Measurements from ENCODE around the gene KRT71. TPM values are rescaled to one million over a fixed set of nuclear protein-coding genes. Genes with fewer than 3 reads are reported as not detected.

Gene KRT71
- total RNA-seq, 1 donor from 2014 or later: not detected

DNA sequence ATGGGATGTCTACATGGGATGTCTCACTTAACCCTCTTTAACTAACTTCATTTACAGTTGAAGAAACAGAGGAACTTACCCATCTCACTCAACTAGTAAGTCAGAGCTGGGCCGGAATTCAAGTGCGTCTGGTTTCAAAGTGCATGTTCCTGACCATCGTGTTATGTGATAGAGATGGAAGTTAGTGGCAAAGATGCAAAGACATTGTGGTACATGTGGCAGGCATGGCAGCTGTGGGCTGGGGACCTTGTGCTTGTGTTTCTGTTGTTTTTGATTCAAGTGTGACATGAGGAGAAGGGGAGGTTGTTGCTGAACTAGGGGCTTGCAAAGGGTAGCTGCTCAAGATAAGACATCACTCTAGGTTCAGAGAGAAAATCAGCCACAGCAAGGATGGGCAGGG lies 23.0 kb upstream of the KRT71 start:
- DNase-seq (ENCODE audit: low read depth in 2 of 2): no peak

DNA sequence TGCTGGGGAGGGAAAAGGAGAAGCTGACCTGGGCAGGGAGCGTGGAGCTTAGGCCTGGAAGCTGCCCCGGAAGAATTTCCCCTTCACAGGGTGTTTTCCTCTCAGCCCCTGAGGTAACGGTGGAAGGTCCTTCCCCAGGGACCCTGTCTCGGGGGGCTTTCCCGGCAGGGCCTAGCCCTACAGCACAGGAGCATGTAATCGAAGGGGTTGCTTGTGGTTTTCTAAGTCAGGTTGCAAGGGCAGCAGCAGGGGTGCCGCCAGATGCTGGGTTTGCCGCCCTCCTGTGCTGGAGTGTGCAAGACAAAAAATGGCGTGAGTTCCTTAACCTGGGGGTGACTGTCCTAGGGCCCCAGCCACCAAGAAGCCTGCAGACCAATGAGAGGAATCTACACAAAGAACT lies 22.3 kb upstream of the KRT71 start:
- no peak for DNase-seq (ENCODE audit: low read depth in 2 of 2)

- no peak for DNase-seq (ENCODE audit: low read depth in 2 of 2)
These were observed 20.8 kb upstream of the KRT71 start, which contains the start of gene KRT74 for GRCh38 chr12:52573743-52574142. Gene KRT74, minus strand, starts transcription at chr12:52573843. Its CDS starts 66 bp downstream, at chr12:52573777.

DNA sequence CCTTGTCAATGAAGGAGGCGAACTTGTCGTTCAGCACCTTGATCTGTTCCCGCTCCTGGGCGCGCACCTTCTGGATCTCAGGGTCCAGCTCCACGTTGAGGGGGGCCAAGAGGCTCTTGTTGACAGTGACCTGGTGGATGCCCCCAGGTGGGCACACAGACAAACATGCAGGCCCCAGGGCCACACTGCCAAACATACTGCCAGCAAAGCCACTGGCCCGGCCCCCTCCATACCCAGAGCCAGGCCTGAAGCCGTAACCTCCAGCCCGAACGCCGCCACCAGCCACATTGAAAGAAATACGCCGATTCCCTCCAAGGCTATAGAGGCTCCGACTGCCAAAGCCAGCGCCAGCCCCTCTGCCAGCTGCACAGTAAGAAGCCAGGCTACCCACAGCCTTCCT lies 20.4 kb upstream of the KRT71 start:
- DNase-seq (ENCODE audit: low read depth in 2 of 2): no peak

DNA sequence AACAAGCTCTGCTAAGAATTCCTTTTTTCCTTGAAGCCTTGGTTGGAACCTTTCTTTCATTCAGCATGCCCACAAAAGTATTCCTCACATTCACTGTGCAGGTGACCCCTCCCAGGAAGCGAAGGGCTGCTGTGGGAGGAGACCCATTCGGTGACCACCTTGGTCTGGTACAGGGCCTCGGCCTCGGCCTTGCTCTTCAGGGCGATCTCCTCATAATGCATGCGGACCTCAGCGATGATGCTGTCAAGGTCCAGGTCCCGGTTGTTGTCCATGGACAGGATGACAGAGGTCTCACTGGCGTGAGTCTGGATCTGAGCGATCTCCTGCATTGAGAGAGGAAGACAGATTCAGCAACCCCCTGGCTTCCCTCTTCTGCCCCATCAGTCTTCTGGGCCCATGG lies 17.6 kb upstream of the KRT71 start:
- no peak for DNase-seq (ENCODE audit: low read depth in 2 of 2)

DNA sequence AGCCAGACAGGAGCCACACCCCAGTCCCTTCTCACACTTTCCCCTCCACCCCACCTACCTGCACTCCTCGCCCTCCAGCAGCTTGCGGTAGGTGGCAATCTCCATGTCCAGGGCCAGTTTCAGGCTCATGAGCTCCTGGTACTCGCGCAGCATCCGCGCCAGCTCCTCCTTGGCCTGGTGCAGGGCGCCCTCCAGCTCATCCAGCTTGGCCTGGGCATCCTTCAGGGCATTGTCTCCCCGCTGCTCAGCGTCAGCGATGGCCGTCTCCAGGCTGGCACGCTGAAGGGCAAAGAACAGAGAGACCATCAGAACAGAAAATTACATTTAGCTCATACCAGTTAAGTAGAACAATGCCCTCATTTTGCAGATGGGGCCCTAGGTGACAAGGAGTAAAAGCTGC lies 15.2 kb upstream of the KRT71 start:
- DNase-seq (ENCODE audit: low read depth in 2 of 2): no peak

DNA sequence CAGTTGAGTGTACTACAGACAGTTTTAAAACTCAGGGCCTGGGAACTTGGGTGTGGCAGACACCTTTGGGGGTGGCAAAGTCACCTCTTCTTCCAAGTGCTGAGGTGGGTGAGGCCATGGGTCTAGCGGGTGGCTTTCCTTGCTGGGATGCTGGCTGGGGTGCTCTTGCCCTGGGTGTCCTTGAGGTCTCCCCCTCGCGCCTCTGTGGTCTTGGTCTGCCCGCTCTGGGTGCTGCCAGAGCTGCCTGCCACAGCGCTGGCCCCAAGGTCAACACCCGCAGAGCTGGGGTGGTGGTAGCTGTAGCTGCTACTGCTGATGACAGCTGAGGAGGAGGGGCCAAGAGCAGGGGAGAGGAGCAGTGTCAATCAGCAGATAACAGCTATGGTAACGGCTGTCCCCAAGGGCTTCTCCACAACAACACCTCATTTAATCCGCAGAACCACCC lies 13.9 kb upstream of the KRT71 start:
- DNase-seq (ENCODE audit: low read depth in 2 of 2): no peak

DNA sequence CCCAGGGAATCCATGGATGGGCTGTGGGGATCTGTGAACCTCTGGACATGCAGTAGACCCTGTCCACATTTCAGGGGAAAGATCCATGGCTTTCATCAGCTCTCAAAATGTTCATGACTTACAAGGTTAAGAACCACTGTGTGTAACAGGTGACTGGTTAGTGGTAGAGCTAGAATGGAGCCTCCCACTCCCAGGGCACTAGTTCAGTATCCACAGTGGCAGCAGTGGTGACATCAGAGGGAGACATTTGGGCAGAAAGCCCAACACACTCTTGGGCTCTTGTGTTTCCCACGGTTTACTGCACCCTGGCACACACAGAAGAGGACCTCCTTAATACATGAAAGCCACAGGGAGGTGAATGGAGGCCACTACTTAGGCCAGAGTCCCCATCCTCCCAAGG lies 11.6 kb upstream of the KRT71 start:
- no peak for DNase-seq (ENCODE audit: low read depth in 2 of 2)

GRCh38 chr12:52561880-52562449 lies 9.0 kb upstream of the KRT71 start:
- DNase-seq (ENCODE audit: low read depth in 2 of 2): peak in 1 of 2 donors; percentile 11

DNA sequence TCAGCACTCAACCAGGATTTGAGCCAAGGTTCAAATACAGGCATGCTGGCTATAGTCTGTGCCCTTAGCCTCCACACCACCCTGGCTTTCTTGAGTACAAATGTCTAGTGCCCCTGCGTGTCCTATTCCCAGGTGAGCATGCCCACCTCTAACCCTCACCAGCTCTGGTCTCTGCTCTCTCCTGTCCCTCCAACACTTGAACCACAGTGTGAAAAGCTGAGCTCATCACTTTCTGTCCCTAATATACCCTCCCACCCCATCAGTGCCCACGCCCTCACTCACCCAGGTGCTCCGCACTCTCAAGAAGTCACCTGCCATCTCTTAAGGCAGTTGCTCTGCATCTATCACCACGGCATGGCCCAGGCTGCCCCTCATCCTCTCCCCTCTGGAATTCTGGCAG lies 7.0 kb upstream of the KRT71 start:
- no peak for DNase-seq (ENCODE audit: low read depth in 2 of 2)

DNA sequence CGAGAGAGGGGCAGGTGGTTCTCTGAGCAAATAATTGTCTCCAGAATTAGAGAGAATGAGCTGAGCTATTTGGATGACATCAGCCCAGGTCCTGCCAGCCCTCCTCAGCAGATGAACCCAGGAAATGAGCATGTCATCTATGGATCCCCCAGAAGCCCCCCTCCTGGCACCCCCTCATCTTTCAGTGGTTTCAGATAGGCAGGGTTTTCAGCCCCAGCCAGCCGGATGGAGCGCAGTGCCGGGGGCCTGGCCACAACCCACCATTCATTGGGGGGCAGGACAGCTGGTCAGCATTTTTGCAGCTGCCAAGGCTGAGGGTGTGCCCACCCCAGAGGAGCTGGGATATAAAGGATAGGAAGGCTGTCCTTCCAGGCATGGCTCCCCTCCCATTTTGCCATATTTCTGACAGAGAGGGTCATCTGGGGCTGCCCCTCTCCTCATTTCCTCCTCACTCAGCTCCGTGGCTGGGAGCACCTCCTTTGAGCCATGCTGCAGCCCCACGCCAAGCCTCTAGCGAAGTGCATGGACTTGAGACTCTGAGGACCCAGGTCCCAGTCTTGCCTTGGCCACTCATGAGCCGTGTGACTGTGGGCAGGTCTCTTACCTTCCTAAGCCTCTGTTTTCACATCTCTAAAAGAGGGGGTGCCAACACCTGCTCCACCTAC lies 6.0 kb upstream of the KRT71 start:
- no peak for DNase-seq (ENCODE audit: low read depth in 2 of 2)

GRCh38 chr12:52557476-52557875 lies 4.5 kb upstream of the KRT71 start:
- DNase-seq (ENCODE audit: low read depth in 2 of 2): no peak

DNA sequence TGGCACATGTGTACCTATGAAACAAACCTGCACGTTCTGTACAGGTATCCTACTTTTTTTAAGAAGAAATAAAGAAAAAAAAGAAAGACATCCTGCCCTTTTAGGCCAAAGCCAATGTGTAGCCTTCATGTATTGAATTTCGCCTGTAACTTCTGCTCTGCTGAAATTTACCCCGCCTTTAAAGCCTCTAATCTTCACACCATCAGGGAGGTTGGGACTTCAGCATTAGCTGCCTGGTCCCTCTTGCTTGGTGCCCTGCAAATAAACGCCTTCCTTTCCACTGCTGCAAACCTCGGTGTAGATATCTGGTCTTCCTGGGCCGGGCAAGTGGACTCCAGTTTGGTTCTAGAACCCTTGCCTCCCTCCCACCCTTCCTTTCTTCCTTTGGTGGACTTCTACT lies 2.6 kb upstream of the KRT71 start:
- DNase-seq (ENCODE audit: low read depth in 2 of 2): no peak

DNA sequence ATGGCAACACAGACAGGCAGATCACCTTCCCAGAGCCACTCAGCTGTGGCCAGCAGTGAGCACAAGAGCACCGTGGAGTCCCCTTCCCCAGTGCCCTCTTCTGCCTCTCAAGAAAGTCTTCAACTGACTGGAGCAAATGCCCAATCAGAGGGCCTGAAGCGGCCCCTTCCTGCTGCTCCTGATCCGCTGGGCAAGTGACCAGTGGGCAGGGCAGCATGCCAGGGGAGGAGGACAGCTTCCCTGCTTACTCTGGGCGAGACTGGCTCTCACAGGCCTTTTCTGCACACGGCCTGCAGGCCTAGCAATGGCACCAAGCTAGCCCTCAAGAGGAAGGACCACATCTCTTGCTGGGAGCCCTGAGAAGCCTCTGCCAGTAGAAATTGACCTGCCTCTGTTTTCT lies 890 bp downstream of the KRT71 start:
- DNase-seq (ENCODE audit: low read depth in 2 of 2): no peak

GRCh38 chr12:52551216-52551865 lies 1.6 kb downstream of the KRT71 start:
- DNase-seq (ENCODE audit: low read depth in 2 of 2): no peak

DNA sequence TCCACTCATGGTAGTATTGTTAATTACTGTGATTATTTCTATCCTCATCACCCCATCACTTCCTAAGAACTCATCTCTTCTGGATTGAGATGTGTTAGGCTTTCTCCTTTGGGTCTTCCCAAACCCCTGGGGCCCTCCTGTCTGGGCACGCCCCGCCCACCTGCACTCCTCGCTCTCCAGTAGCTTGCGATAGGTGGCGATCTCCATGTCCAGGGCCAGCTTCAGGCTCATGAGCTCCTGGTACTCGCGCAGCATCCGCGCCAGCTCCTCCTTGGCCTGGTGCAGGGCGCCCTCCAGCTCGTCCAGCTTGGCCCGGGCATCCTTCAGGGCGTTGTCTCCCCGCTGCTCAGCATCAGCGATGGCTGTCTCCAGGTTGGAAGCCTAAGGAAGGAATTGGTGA lies 6.8 kb downstream of the KRT71 start:
- DNase-seq (ENCODE audit: low read depth in 2 of 2): no peak

DNA sequence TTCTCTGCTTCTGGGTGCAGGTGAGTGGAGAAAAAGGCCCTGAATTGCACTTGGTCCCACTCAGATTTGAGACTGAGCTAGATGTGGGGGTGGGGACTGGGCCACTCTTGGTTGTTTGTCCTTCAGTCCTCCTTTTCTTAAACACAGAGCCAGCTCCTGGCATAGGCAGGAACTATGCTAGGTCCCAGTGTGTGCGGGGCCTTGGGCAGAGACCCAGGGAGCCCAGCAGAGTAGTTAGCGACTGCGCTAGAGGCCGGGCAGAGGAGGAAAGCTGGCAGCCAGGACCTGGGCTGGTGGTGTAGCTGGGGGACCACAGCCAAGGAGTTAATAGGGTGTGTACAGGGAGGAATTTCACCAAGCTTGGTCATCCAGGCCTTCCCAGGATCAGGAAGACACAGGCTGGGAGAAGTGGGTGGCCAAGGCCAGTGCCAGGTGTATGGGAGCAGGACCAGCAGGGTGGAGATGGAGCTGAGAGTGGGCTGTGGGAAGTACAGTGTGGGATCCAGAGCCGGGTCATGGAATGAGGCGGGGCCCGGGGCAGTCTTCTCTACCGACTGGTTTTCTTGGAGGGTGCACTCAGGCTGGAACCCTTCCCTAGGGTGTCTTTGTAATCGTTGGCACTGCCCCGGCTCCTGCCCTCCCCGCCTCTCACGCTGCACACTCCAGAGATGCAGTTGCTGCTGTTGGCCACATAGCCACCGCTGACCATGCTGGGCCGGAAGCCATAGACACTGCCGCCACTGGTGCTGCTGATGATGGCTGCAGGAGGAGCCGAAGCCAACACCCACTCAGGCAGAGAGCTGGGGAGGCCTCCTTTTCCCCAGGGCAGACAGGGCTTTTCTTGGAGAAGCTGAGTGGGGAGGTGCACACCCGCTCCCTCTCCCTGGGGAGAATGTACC lies 8.7 kb downstream of the KRT71 start:
- DNase-seq (ENCODE audit: low read depth in 2 of 2): no peak

GRCh38 chr12:52542785-52543318 lies 10.1 kb downstream of the KRT71 start:
- no peak for DNase-seq (ENCODE audit: low read depth in 2 of 2)

GRCh38 chr12:52542157-52542556 lies 10.8 kb downstream of the KRT71 start:
- no peak for DNase-seq (ENCODE audit: low read depth in 2 of 2)

- DNase-seq (ENCODE audit: low read depth in 2 of 2): no peak
These were observed 11.2 kb downstream of the KRT71 start for GRCh38 chr12:52541709-52542108.

GRCh38 chr12:52540531-52540930 lies 12.4 kb downstream of the KRT71 start:
- no peak for DNase-seq (ENCODE audit: low read depth in 2 of 2)

- no peak for DNase-seq (ENCODE audit: low read depth in 2 of 2)
These were observed 13.1 kb downstream of the KRT71 start for GRCh38 chr12:52539821-52540173.
